AG20443 (cell line): ENCODE measurements around the gene TSPY8.
"Not testable (repeated sequence)": the region's sequence is repeated elsewhere in the genome, so short reads cannot be mapped to it uniquely, and the experiment has no call there.

Experiments used
- DNase-seq: peaks from one replicate; pipeline ENCODE4 v3.0.0; 2012; ENCODE audit warnings: low spot score, mixed read lengths

Gene TSPY8, protein sequence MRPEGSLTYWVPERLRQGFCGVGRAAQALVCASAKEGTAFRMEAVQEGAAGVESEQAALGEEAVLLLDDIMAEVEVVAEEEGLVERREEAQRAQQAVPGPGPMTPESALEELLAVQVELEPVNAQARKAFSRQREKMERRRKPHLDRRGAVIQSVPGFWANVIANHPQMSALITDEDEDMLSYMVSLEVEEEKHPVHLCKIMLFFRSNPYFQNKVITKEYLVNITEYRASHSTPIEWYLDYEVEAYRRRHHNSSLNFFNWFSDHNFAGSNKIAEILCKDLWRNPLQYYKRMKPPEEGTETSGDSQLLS

DNA sequence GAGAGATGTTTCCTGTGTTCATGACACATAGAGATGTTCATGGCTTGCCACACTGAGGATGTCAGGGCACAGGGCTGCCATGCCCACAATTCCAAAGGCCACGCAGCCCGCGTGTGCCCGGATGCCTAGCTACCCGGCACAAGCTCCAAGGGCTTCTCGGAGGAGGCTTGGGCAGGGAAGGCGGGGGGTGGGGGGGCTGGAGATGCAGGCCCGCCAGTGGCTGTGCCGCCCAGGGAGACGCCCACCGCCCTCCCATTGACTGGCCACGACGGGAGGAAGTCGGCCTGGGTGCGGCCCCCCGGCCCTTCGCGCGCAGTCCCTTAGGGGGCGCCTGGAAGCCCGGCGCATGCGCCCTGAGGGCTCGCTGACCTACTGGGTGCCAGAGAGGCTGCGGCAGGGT is at the start of gene TSPY8:
TSS of gene TSPY8 (plus strand) at position 301 of the 400 bp plus-strand sequence. CDS start at position 347, 46 bp downstream.
- DNase-seq = not testable (repeated sequence)

DNA sequence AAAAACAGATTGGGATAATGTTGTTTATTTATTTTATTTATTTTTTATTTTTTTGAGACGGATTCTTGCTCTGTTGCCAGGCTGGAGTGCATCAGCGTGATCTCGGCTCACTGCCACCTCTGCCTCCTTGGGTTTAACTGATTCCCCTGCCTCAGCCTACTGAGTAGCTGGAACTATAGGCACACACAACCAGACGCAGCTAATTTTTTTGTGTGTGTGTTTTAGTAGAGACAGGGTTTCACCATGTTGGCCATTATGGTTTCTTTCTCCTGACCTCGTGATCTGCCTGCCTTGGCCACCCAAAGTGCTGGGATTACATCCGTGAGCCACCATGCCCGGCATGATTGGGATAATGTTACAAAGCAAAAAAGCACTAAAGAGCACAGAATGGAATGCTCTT is 36.6 kb upstream of the TSPY8 start:
- no peak for DNase-seq

DNA sequence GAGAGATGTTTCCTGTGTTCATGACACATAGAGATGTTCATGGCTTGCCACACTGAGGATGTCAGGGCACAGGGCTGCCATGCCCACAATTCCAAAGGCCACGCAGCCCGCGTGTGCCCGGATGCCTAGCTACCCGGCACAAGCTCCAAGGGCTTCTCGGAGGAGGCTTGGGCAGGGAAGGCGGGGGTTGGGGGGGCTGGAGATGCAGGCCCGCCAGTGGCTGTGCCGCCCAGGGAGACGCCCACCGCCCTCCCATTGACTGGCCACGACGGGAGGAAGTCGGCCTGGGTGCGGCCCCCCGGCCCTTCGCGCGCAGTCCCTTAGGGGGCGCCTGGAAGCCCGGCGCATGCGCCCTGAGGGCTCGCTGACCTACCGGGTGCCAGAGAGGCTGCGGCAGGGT is 20.4 kb upstream of the TSPY8 start, which contains the start of gene TSPY4:
TSS of gene TSPY4 (plus strand) at position 301 of the 400 bp plus-strand sequence. CDS start at position 347, 46 bp downstream.
- DNase-seq = not testable (repeated sequence)

DNA sequence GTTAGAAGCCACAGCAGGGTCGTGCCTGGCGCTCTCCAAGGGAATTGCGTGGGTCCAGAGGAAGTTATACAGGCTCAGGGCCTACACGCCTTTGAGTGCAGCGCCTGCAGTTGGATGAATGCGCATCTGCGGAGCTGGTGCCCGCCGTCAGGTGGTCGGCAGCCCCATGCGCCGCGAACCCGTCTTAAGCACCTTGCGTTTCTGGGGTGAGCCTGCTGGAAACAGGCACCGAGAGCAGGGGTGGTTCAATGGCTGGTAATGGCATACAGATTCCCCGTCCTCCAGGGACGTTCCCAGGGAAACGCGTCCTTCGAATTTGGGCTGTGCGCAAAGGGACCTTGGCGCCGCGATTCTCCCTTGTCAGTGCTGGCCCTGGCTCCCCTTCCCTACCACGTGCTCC is 38.9 kb downstream of the TSPY8 start:
- not testable (repeated sequence) for DNase-seq

DNA sequence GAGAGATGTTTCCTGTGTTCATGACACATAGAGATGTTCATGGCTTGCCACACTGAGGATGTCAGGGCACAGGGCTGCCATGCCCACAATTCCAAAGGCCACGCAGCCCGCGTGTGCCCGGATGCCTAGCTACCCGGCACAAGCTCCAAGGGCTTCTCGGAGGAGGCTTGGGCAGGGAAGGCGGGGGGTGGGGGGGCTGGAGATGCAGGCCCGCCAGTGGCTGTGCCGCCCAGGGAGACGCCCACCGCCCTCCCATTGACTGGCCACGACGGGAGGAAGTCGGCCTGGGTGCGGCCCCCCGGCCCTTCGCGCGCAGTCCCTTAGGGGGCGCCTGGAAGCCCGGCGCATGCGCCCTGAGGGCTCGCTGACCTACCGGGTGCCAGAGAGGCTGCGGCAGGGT is 40.5 kb downstream of the TSPY8 start, which contains the start of gene TSPY3:
TSS of gene TSPY3 (plus strand) at position 301 of the 400 bp plus-strand sequence. CDS start at position 347, 46 bp downstream.
- not testable (repeated sequence) for DNase-seq
